Muscle of leg (tissue), 16 donors: ENCODE results near the gene PAAF1. TPM values are rescaled to one million over a fixed set of nuclear protein-coding genes. Genes with fewer than 3 reads are reported as not detected.

Source experiments
- DNase-seq: peaks from one replicate; pipeline ENCODE4 v3.0.0; 2013
- H3K27ac ChIP-seq: one replicate; pipeline ENCODE4 v1.5.1; 2013; ENCODE audit warnings: mild to moderate bottlenecking, low read length, control low read depth
- H3K27me3 ChIP-seq: one replicate; pipeline ENCODE4 v1.6.1; 2013; ENCODE audit warnings: low read length; ENCODE audit not compliant: control insufficient read depth, insufficient read depth
- H3K36me3 ChIP-seq: one replicate; pipeline ENCODE4 v1.6.1; 2013; ENCODE audit warnings: low read length; ENCODE audit not compliant: control insufficient read depth, insufficient read depth
- H3K4me1 ChIP-seq: one replicate; pipeline ENCODE4 v1.6.1; 2013; ENCODE audit warnings: low read length; ENCODE audit not compliant: control insufficient read depth, insufficient read depth
- H3K4me3 ChIP-seq: one replicate; pipeline ENCODE4 v1.5.1; 2013; ENCODE audit warnings: low read length, control low read depth
- H3K9me3 ChIP-seq: replicated peaks from 2 replicates; pipeline ENCODE4 v1.6.1; 2013; ENCODE audit warnings: low read depth, low read length; ENCODE audit not compliant: control insufficient read depth
- WGBS: methylation state at CpG from one replicate; pipeline ENCODE4 v1.1.5; 2013; ENCODE audit warnings: missing lambda C conversion rate; ENCODE audit not compliant: insufficient coverage; 5-methylcytosine and 5-hydroxymethylcytosine counted together
- long read RNA-seq, 11 donors: transcript quantifications; one replicate each; lab custom pipeline, GENCODE V29; 2026
- polyA plus RNA-seq, 8 donors: library from polyadenylated mRNA; unstranded; fragments of 120-200 nt; gene quantifications; one replicate each; pipeline versions ENCODE4 v1.2.1 to v1.2.3, GENCODE V29; 2013; ENCODE audit warnings: inconsistent platforms in 1 of 8, low replicate concordance in 1 of 8; ENCODE audit not compliant: insufficient read length in 8 of 8, insufficient read depth in 1 of 8
- total RNA-seq: library from RNA; stranded (reverse); fragments of 120-200 nt; gene quantifications from one replicate; pipeline ENCODE4 v1.2.4, GENCODE V29; 2013

The PAAF1 gene
- total RNA-seq: 23.6 TPM
- polyA plus RNA-seq: 10 to 100 TPM; 21.5 to 53.4 (median 32.5) TPM
- long read RNA-seq, donor 1, full-length matches to known transcripts: 4 of 61 reads
- long read RNA-seq, donor 1, partial matches to known transcripts: 11 of 61 reads
- long read RNA-seq, donor 1, other reads (novel, unspliced or antisense): 46 of 61 reads
- long read RNA-seq, donor 2, full-length matches to known transcripts: 1 of 1 reads
- long read RNA-seq, donor 2, partial matches to known transcripts: 0 of 1 reads
- long read RNA-seq, donor 2, other reads (novel, unspliced or antisense): 0 of 1 reads
- long read RNA-seq, donor 3, full-length matches to known transcripts: 10 of 108 reads
- long read RNA-seq, donor 3, partial matches to known transcripts: 98 of 108 reads
- long read RNA-seq, donor 3, other reads (novel, unspliced or antisense): 0 of 108 reads
- long read RNA-seq, donor 4, full-length matches to known transcripts: 3 of 3 reads
- long read RNA-seq, donor 4, partial matches to known transcripts: 0 of 3 reads
- long read RNA-seq, donor 4, other reads (novel, unspliced or antisense): 0 of 3 reads
- long read RNA-seq, donor 5, full-length matches to known transcripts: 10 of 267 reads
- long read RNA-seq, donor 5, partial matches to known transcripts: 257 of 267 reads
- long read RNA-seq, donor 5, other reads (novel, unspliced or antisense): 0 of 267 reads
- long read RNA-seq, donor 6, full-length matches to known transcripts: 4 of 15 reads
- long read RNA-seq, donor 6, partial matches to known transcripts: 11 of 15 reads
- long read RNA-seq, donor 6, other reads (novel, unspliced or antisense): 0 of 15 reads
- long read RNA-seq, donor 7, full-length matches to known transcripts: 5 of 10 reads
- long read RNA-seq, donor 7, partial matches to known transcripts: 5 of 10 reads
- long read RNA-seq, donor 7, other reads (novel, unspliced or antisense): 0 of 10 reads
- long read RNA-seq, donor 8, full-length matches to known transcripts: 5 of 10 reads
- long read RNA-seq, donor 8, partial matches to known transcripts: 5 of 10 reads
- long read RNA-seq, donor 8, other reads (novel, unspliced or antisense): 0 of 10 reads
- long read RNA-seq, donor 9, partial matches to known transcripts: 8 of 8 reads
- long read RNA-seq, donor 9, other reads (novel, unspliced or antisense): 0 of 8 reads
- long read RNA-seq, donor 10, full-length matches to known transcripts: 10 of 17 reads
- long read RNA-seq, donor 10, partial matches to known transcripts: 7 of 17 reads
- long read RNA-seq, donor 10, other reads (novel, unspliced or antisense): 0 of 17 reads
- long read RNA-seq, donor 11, full-length matches to known transcripts: 1 of 8 reads
- long read RNA-seq, donor 11, partial matches to known transcripts: 7 of 8 reads
- long read RNA-seq, donor 11, other reads (novel, unspliced or antisense): 0 of 8 reads

DNA sequence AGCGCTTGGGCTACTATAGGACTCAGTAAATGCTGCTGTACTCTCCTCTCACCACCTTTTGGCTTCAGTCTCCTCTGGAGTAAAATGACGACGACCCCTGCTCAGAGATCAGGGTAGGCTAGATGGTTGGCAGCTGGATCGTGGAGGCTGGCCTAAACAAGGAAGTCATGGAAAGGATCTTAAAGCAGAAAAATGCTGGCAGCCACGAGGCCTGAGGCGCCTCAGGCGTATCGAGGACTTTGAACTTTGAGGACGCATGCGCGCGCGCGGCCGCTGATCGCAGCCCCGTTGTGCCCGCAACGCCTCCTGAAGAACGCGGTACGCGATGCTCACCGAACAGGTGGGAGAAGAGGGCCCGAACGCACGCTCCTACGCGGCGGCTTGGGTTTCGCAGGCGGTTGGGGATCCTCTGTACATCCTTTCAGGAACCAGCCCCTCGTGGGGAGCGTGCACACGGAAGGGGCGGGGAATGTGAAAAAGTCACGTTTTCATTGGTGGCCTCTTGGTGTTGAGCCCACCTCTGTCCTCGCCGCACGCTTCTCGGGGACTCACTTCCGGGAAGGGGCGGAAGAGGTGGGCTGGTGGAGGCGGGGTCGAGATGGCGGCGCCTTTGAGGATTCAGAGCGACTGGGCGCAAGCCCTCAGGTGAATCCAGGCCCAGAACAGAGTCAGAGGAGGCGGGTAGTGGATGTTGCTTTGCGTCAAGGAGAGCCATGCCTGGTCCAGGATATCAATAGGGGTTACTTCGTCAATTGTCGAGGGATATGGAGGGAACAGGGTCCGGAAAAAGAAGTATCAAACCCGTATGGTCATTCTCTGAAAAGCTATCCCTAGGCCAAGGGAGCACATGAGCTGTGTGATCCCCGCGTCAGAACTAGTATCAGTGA is at the start of gene PAAF1, which contains the start of gene COA4:
Gene PAAF1, plus strand, starts transcription at position 576 of the 887 bp plus-strand sequence. Its CDS starts 23 bp downstream, at position 599.
Gene COA4, minus strand, starts transcription at position 423 of the 887 bp plus-strand sequence. CDS start 3,468 bp downstream, outside the sequence.
- peaks cover 38% of the 10 kb centered on the region for H3K4me1 ChIP-seq
- H3K4me3 ChIP-seq: peak within 1 kb of the TSS; percentile 87
- peaks cover 32% of the 10 kb centered on the region for H3K36me3 ChIP-seq
- no peaks in the 10 kb centered on the region for H3K9me3 ChIP-seq
- H3K27me3 ChIP-seq: no peaks in the 10 kb centered on the region
- under 1% methylated on average over 56 of the region's 57 CpGs for WGBS
- peak; percentile 99 for DNase-seq
- H3K27ac ChIP-seq: peak within 1 kb of the TSS; percentile 97

DNA sequence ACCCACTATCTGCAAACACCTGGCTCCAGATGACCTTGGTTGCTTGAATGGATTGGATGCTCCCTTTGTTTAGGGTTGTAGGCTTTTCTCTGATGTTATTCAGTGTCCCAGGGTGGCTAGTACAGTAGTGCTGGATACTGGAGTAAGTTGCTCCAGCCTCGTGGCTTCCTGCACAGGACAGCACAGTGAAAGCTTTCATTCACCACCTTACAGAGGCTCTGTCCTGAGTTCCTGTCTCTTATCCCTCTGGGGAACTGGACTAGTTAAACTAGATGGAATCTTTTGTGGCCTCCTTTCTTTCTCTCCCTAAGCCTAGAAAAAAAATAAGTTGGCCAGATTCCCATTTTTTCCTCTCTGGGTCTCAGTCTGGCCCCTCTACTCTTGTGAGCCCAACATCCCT is 46.5 kb upstream of the PAAF1 start:
- Histone ChIP-seq H3K4me3 (no peak overlapping the region), H3K36me3 (peaks cover 40% of the 10 kb centered on the region), H3K4me1 (no peaks in the 10 kb centered on the region), H3K9me3 (no peaks in the 10 kb centered on the region), H3K27me3 (no peaks in the 10 kb centered on the region), H3K27ac (no peak overlapping the region)
- no CpG with 5 or more reads among the region's 1 CpG for WGBS
- no peak for DNase-seq

GRCh38 chr11:73833067-73833466 is 43.7 kb upstream of the PAAF1 start:
- no peak overlapping the region for H3K27ac ChIP-seq
- peaks cover 28% of the 10 kb centered on the region for H3K36me3 ChIP-seq
- no peaks in the 10 kb centered on the region for H3K4me1 ChIP-seq
- DNase-seq: no peak
- H3K27me3 ChIP-seq: no peaks in the 10 kb centered on the region
- no peaks in the 10 kb centered on the region for H3K9me3 ChIP-seq
- no peak overlapping the region for H3K4me3 ChIP-seq
- 57% methylated on average over 1 of the region's 2 CpGs for WGBS

DNA sequence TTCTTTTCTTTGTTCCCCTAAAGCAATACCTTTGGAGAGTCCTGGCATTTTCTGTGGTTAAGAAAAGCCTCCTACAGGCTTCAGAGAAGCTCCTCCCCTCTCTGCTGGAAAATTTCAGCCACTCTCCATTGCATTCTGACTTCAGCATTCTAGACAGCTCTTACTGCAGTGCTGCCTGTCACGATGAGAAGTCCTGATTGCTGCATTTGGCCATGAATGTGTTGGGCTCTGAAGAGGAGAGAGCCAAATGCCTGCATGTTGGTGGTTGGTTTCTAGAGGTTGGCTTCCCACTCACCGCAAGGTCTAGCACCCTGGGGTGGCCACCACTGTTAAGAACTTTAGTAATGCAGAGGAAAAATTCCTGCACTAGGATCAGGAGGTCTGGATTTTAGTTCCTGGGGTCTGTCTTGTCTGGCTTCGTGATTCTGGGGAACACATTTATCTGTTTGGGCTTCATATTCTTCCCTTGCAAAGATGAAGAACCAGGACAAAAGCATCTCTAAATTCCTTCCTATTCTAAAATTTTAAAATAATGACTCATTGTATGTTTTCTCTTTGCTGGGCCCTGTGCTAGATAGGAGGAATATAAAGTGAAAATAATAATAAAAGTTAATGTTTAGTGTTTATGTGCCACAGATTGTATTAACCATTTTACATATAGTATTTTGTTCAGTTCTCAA is 38.2 kb upstream of the PAAF1 start:
- H3K4me3 ChIP-seq: no peak overlapping the region
- H3K4me1 ChIP-seq: peaks cover 2% of the 10 kb centered on the region
- no peaks in the 10 kb centered on the region for H3K9me3 ChIP-seq
- H3K27ac ChIP-seq: no peak overlapping the region
- DNase-seq: no peak
- 67% methylated on average over 1 of the region's 3 CpGs for WGBS
- H3K36me3 ChIP-seq: peaks cover 7% of the 10 kb centered on the region
- H3K27me3 ChIP-seq: no peaks in the 10 kb centered on the region

DNA sequence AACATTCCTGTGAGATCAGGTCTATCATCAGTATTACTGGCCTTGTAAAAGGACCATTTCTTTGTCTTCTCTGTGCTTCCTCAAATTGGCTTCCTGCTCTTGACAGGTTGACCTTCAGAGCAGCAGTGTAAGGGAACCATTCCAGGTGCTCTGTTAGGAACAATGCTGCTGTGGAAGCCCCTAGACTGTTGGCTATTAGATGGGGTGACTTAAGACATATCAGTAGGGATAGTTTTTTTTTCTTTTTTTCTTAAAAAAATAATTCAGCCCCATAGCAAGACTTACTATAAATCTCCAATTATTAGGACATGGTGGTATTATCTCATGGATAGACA is 37.7 kb upstream of the PAAF1 start:
- Histone ChIP-seq H3K4me1 (peaks cover 2% of the 10 kb centered on the region), H3K27ac (no peak overlapping the region), H3K9me3 (no peaks in the 10 kb centered on the region), H3K36me3 (peaks cover 8% of the 10 kb centered on the region), H3K4me3 (no peak overlapping the region), H3K27me3 (no peaks in the 10 kb centered on the region)
- DNase-seq: no peak

GRCh38 chr11:73851046-73851764 is 25.6 kb upstream of the PAAF1 start:
- Histone ChIP-seq H3K9me3 (no peaks in the 10 kb centered on the region), H3K27ac (no peak overlapping the region), H3K36me3 (peaks cover 13% of the 10 kb centered on the region), H3K27me3 (no peaks in the 10 kb centered on the region), H3K4me3 (no peak overlapping the region), H3K4me1 (no peaks in the 10 kb centered on the region)
- no peak for DNase-seq
- no CpG with 5 or more reads among the region's 3 CpGs for WGBS

DNA sequence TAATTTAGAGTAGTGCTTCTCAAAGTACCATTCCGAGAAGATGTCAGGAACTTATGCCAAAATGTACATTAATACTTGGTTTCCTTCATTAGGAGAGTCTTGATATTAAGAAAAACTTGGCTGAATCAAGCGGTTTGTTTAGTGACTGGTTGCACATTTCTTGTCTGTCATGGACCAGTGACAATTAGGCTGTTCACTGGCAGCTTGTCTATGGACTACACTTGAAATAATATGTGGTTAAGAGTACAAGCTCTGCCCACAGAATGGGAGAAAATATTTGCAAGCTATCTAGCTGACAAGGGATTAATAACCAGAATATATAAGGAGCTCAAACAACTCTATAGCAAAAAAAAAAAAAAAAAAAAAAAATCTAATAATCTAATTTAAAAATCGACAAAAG is 24.8 kb upstream of the PAAF1 start:
- Histone ChIP-seq H3K27ac (no peak overlapping the region), H3K27me3 (no peaks in the 10 kb centered on the region), H3K36me3 (peaks cover 7% of the 10 kb centered on the region), H3K9me3 (no peaks in the 10 kb centered on the region), H3K4me1 (no peaks in the 10 kb centered on the region), H3K4me3 (no peak overlapping the region)
- DNase-seq: no peak
- WGBS: 83% methylated on average over 2 of the region's 3 CpGs

DNA sequence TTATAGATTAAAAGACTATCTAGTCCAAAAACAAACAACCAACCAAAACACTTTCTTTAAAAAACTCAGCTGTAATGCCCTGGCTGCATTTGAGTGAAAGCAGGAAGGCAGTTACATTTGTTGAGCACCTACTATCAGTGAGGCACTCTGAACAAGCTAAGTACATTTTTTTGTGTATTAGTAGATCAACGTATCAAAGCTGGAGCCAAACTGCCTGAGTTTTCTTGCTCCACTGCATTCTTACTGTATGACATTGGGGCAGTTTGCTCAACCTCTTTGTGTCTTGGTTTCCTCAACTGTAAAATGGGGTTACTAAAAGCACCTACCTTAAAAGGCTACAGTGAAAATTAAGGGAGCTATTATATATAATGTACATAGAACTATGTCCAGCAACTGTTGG is 22.1 kb upstream of the PAAF1 start:
- peaks cover 11% of the 10 kb centered on the region for H3K36me3 ChIP-seq
- H3K9me3 ChIP-seq: no peaks in the 10 kb centered on the region
- no peak overlapping the region for H3K4me3 ChIP-seq
- no peak overlapping the region for H3K27ac ChIP-seq
- no peak for DNase-seq
- H3K27me3 ChIP-seq: no peaks in the 10 kb centered on the region
- H3K4me1 ChIP-seq: no peaks in the 10 kb centered on the region
- WGBS: no CpG with 5 or more reads among the region's 1 CpG
